CD14-positive monocyte (primary cell): ENCODE measurements around the gene RHOBTB3. TPM values are rescaled to one million over a fixed set of nuclear protein-coding genes. Genes with fewer than 3 reads are reported as not detected.

ENCODE experiments used
- DNase-seq, 3 donors: peaks; one replicate each; pipeline ENCODE4 v3.0.0-alpha.2; 2011 to 2022
- H2AFZ ChIP-seq: 2 replicates; pipeline ENCODE4 v1.6.0; 2012; ENCODE audit warnings: mild to moderate bottlenecking, low read depth, low read length, inconsistent platforms; ENCODE audit not compliant: insufficient read depth, poor library complexity, severe bottlenecking
- H3K27ac ChIP-seq, 2 donors: 1 replicate in 1 of 2; 2 replicates in 1 of 2; pipeline ENCODE4 v1.5.1; 2012 to 2013; ENCODE audit warnings: low read length in 2 of 2, control low read depth in 1 of 2, inconsistent platforms in 1 of 2, low read depth in 1 of 2, mild to moderate bottlenecking in 1 of 2
- H3K27me3 ChIP-seq, 2 donors: one replicate each; pipeline versions ENCODE4 v1.6.0 to v1.6.1; 2011 to 2013; ENCODE audit warnings: low read length in 2 of 2; ENCODE audit not compliant: control insufficient read depth in 2 of 2, insufficient read depth in 2 of 2
- H3K36me3 ChIP-seq, 2 donors: replicated peaks in 1 of 2; 1 replicate in 1 of 2; 2 replicates in 1 of 2; pipeline versions ENCODE4 v1.5.1 to v1.6.1; 2012 to 2013; ENCODE audit warnings: low read length in 2 of 2, control low read depth in 1 of 2, inconsistent platforms in 1 of 2, mild to moderate bottlenecking in 1 of 2; ENCODE audit not compliant: insufficient read depth in 2 of 2, control insufficient read depth in 1 of 2
- H3K4me1 ChIP-seq, 2 donors: 1 replicate in 1 of 2; 2 replicates in 1 of 2; pipeline versions ENCODE4 v1.5.1 to v1.6.1; 2012 to 2013; ENCODE audit warnings: low read length in 2 of 2, control low read depth in 1 of 2, inconsistent platforms in 1 of 2, mild to moderate bottlenecking in 1 of 2, moderate library complexity in 1 of 2; ENCODE audit not compliant: insufficient read depth in 2 of 2, control insufficient read depth in 1 of 2
- H3K4me2 ChIP-seq: replicated peaks from 2 replicates; pipeline ENCODE3; 2012; ENCODE audit warnings: low read length, moderate library complexity, mild to moderate bottlenecking; ENCODE audit not compliant: poor library complexity, severe bottlenecking; ENCODE audit errors: extremely low read depth
- H3K4me3 ChIP-seq, 3 experiments: fragments of 200-600 bp in 1 of 3; sonication (generic) in 1 of 3; replicated peaks in 1 of 3; 1 replicate in 2 of 3; 2 replicates in 1 of 3; pipeline ENCODE4 v1.5.1; 2011 to 2013; ENCODE audit warnings: low read length in 3 of 3, mild to moderate bottlenecking in 3 of 3, control low read depth in 2 of 3, low read depth in 2 of 3, inconsistent platforms in 1 of 3, moderate library complexity in 1 of 3
- H3K79me2 ChIP-seq: 2 replicates; pipeline ENCODE4 v1.6.0; 2012; ENCODE audit warnings: mild to moderate bottlenecking, control low read depth, inconsistent platforms, low read length, moderate library complexity; ENCODE audit not compliant: insufficient read depth
- H3K9ac ChIP-seq: 2 replicates; pipeline ENCODE4 v1.6.0; 2017; ENCODE audit warnings: low read length, mild to moderate bottlenecking; ENCODE audit not compliant: insufficient read depth, poor library complexity, severe bottlenecking
- H3K9me3 ChIP-seq, 2 donors: replicated peaks in 1 of 2; 1 replicate in 1 of 2; 2 replicates in 1 of 2; pipeline versions ENCODE4 v1.5.1 to v1.6.1; 2012 to 2013; ENCODE audit warnings: low read length in 2 of 2, control low read depth in 1 of 2; ENCODE audit not compliant: control insufficient read depth in 1 of 2, insufficient read depth in 1 of 2
- H4K20me1 ChIP-seq: 2 replicates; pipeline ENCODE4 v1.6.0; 2012; ENCODE audit warnings: mild to moderate bottlenecking, low read length, control low read depth, moderate library complexity; ENCODE audit not compliant: insufficient read depth
- H3K27ac Mint-ChIP-seq, 7 donors: one replicate each; pipeline ENCODE4 v1.8.0; 2020; ENCODE audit warnings: mild to moderate bottlenecking in 7 of 7, mixed read lengths in 7 of 7, moderate library complexity in 6 of 7, inconsistent platforms in 2 of 7
- H3K27me3 Mint-ChIP-seq, 3 donors: one replicate each; pipeline ENCODE4 v1.8.0; 2021 to 2022; ENCODE audit warnings: low read depth in 3 of 3, mild to moderate bottlenecking in 3 of 3, mixed read lengths in 3 of 3, moderate library complexity in 3 of 3, inconsistent platforms in 1 of 3
- H3K36me3 Mint-ChIP-seq, 2 donors: one replicate each; pipeline ENCODE4 v1.8.0; 2020; ENCODE audit warnings: mixed read lengths in 2 of 2, inconsistent platforms in 1 of 2, mild to moderate bottlenecking in 1 of 2
- H3K4me1 Mint-ChIP-seq: one replicate; pipeline ENCODE4 v1.8.0; 2020; ENCODE audit warnings: mild to moderate bottlenecking, mixed read lengths
- H3K4me3 Mint-ChIP-seq, 2 donors: one replicate each; pipeline ENCODE4 v1.8.0; 2020; ENCODE audit warnings: mild to moderate bottlenecking in 2 of 2, mixed read lengths in 2 of 2, moderate library complexity in 1 of 2
- H3K9me3 Mint-ChIP-seq, 7 donors: one replicate each; pipeline ENCODE4 v1.8.0; 2020 to 2022; ENCODE audit warnings: mixed read lengths in 7 of 7, mild to moderate bottlenecking in 6 of 7, moderate library complexity in 6 of 7, inconsistent platforms in 2 of 7
- CTCF ChIP-seq: fragments of 200-600 bp; IDR thresholded peaks from one replicate; pipeline ENCODE4 v1.8.0; 2022; ENCODE audit warnings: antibody characterized with exemption, mild to moderate bottlenecking
- WGBS: methylation state at CpG from one replicate; pipeline ENCODE4 v1.1.5; 2013; ENCODE audit warnings: missing lambda C conversion rate; ENCODE audit not compliant: insufficient coverage; 5-methylcytosine and 5-hydroxymethylcytosine counted together
- intact Hi-C, 2 donors: fragments of 100-400 bp; cut with micrococcal nuclease; formaldehyde crosslinking; loops; one replicate each; pipeline versions ENCODE4 v1.15.0 to v1.15.1; 2023
- polyA plus RNA-seq, 3 donors: library from polyadenylated mRNA; depleted of rRNA in 1 of 3; unstranded in 2 of 3; stranded (reverse) in 1 of 3; fragments of 300-500 nt in 2 of 3; fragments of >200 nt in 1 of 3; fragmentation: Illumina TruSeq in 2 of 3; gene quantifications; 1 replicate in 2 of 3; 2 replicates in 1 of 3; pipeline ENCODE4 v1.2.3, GENCODE V29; 2012 to 2021

RHOBTB3 gene
- polyA plus RNA-seq, 3 donors, result 0.41 to 1.5 (median 0.63) TPM

GRCh38 chr5:95837492-95837891 lies 106.4 kb downstream of the RHOBTB3 start:
- Mint-ChIP-seq H3K4me1 (peaks cover 84% of the 10 kb centered on the region), H3K27me3 (peaks cover 0 to 3% (median 0%) of the 10 kb centered on the region in 3 donors), H3K27ac (no peak overlapping the region), H3K4me3 (no peak overlapping the region), H3K36me3 (no peaks in the 10 kb centered on the region), H3K9me3 (no peaks in the 10 kb centered on the region)
- Histone ChIP-seq H3K36me3 (no peaks in the 10 kb centered on the region), H3K4me2 (no peak overlapping the region), H3K4me1 (peaks cover 80 to 81% of the 10 kb centered on the region in 2 donors), H3K27ac (no peak overlapping the region), H3K27me3 (no peaks in the 10 kb centered on the region), H2AFZ (no peak overlapping the region), H3K9me3 (no peaks in the 10 kb centered on the region), H3K4me3 (no peak overlapping the region), H3K9ac (no peak overlapping the region), H4K20me1 (no peaks in the 10 kb centered on the region), H3K79me2 (peaks cover 8% of the 10 kb centered on the region)
- intact Hi-C loops, result no loop called here
- DNase-seq, result no peak
- no CpG with 5 or more reads among the region's 5 CpGs for WGBS
- no peak for TF ChIP-seq CTCF

- Histone ChIP-seq H3K9ac (no peak overlapping the region), H3K27ac (no peak overlapping the region), H4K20me1 (no peaks in the 10 kb centered on the region), H3K79me2 (peaks cover 8% of the 10 kb centered on the region), H3K4me3 (no peak overlapping the region), H3K4me1 (peaks cover 80 to 81% of the 10 kb centered on the region in 2 donors), H3K27me3 (no peaks in the 10 kb centered on the region), H3K4me2 (no peak overlapping the region), H2AFZ (no peak overlapping the region), H3K9me3 (no peaks in the 10 kb centered on the region), H3K36me3 (no peaks in the 10 kb centered on the region)
- Mint-ChIP-seq H3K27me3 (peaks cover 0 to 2% (median 2%) of the 10 kb centered on the region in 3 donors), H3K9me3 (no peaks in the 10 kb centered on the region), H3K27ac (peak overlapping the region in 4 of 7 donors; percentile 4 to 32 (median 12)), H3K4me1 (peaks cover 84% of the 10 kb centered on the region), H3K36me3 (no peaks in the 10 kb centered on the region), H3K4me3 (no peak overlapping the region)
- no peak for DNase-seq
- WGBS, result 100% methylated on average over 3 of the region's 8 CpGs
- intact Hi-C loops, result no loop called here
- TF ChIP-seq CTCF, result no peak
These were observed 106.9 kb downstream of the RHOBTB3 start for GRCh38 chr5:95838001-95838520.
